ENCODE results near the gene INKA1. TPM values are rescaled to one million over a fixed set of nuclear protein-coding genes. Genes with fewer than 3 reads are reported as not detected.

Gene INKA1
- total RNA-seq, 1 experiment from 2014 or later, result 1.4 TPM

GRCh38 chr3:49844464-49845183 is 41.6 kb downstream of the INKA1 start:
- H3K27ac Mint-ChIP-seq, result no peak overlapping the region; a peak in 1 of 7 replicates
- no peak overlapping the region for H2AK5ac ChIP-seq (ENCODE audit: insufficient read length, low read length)
- H3T11ph ChIP-seq (ENCODE audit: low read length), result no peak overlapping the region
- H3K9me3 ChIP-seq (ENCODE audit: control insufficient read depth, low read depth, low read length), result no peaks in the 10 kb centered on the region
- H3K4me2 ChIP-seq (ENCODE audit: insufficient read depth, insufficient read length, low read length), result no peak overlapping the region
- no peak overlapping the region for H2AFZ ChIP-seq (ENCODE audit: low read length)
- H3K4me1 Mint-ChIP-seq, result peaks cover 13 to 17% of the 10 kb centered on the region in 2 experiments
- H3K36me3 Mint-ChIP-seq (ENCODE audit: insufficient read depth in 1 of 3, low read depth in 3 of 3), result peaks cover 31 to 61% (median 56%) of the 10 kb centered on the region in 3 experiments; a peak in 6 of 7 replicates
- DNase-seq, result no peak
- H3K56ac ChIP-seq (ENCODE audit: insufficient read length, low read depth, low read length), result no peak overlapping the region
- WGBS (ENCODE audit: extremely low coverage, insufficient read length, low lambda C conversion rate), result no CpG with 5 or more reads among the region's 5 CpGs
- H3K9ac ChIP-seq (ENCODE audit: extremely low read depth, insufficient read length, low read length), result no peak overlapping the region
- no peak overlapping the region for H2BK20ac ChIP-seq (ENCODE audit: low read depth, low read length, poor library complexity, severe bottlenecking)
- no peaks in the 10 kb centered on the region for H3K27me3 ChIP-seq (ENCODE audit: insufficient read depth, low read length)
- no peak overlapping the region for H3K18ac ChIP-seq (ENCODE audit: insufficient read length, low read depth, low read length)
- H2BK120ac ChIP-seq (ENCODE audit: low read depth, low read length, poor library complexity, severe bottlenecking), result no peak overlapping the region
- H3K4ac ChIP-seq (ENCODE audit: low read depth, low read length), result no peak overlapping the region
- H3K23me2 ChIP-seq (ENCODE audit: insufficient read length, low read depth, low read length, poor library complexity, severe bottlenecking), result no peaks in the 10 kb centered on the region
- H4K8ac ChIP-seq (replicated peaks; ENCODE audit: insufficient read length, low read depth, low read length), result no peak overlapping the region
- no peak for TF ChIP-seq CTCF (conservative IDR thresholded peaks at IDR 0.05)
- H3K4me1 ChIP-seq (ENCODE audit: insufficient read depth, low read length), result no peaks in the 10 kb centered on the region
- no peak overlapping the region for H3K27ac ChIP-seq (ENCODE audit: insufficient read length, low read depth, low read length)
- no peaks in the 10 kb centered on the region for H4K20me1 ChIP-seq (ENCODE audit: control insufficient read depth, insufficient read depth, insufficient read length)
- no peak overlapping the region for H3K23ac ChIP-seq (ENCODE audit: insufficient read length, low read depth, low read length)
- H2BK5ac ChIP-seq (ENCODE audit: insufficient read length, low read length), result no peak overlapping the region
- H2BK15ac ChIP-seq (ENCODE audit: low read depth, low read length), result no peak overlapping the region
- H3K27me3 Mint-ChIP-seq (ENCODE audit: low read depth), result no peaks in the 10 kb centered on the region
- H3K9me3 Mint-ChIP-seq, result no peaks in the 10 kb centered on the region
- H3K79me1 ChIP-seq (ENCODE audit: insufficient read depth, low read depth, low read length, poor library complexity, severe bottlenecking), result no peaks in the 10 kb centered on the region
- no peak overlapping the region for H3K4me3 Mint-ChIP-seq
- H4K5ac ChIP-seq (ENCODE audit: insufficient read length, low read depth, low read length), result no peak overlapping the region
- no peaks in the 10 kb centered on the region; the same call in 1 of the 2 replicates for H3K79me2 ChIP-seq (ENCODE audit: insufficient read depth, low read length)
- no peak overlapping the region for H3K14ac ChIP-seq (ENCODE audit: insufficient read depth, low read length)
- H4K91ac ChIP-seq (ENCODE audit: insufficient read length, low read depth, low read length), result no peak overlapping the region
- H2BK12ac ChIP-seq (ENCODE audit: insufficient read length, low read depth, low read length), result no peak overlapping the region
